ENCODE data around the gene SPRN.

SPRN gene

GRCh38 chr10:133396035-133396624 is 28.3 kb downstream of the SPRN start:
- no peak overlapping the region for H3K4me3 ChIP-seq (ENCODE audit: low read length in 2 of 2)
- peaks cover 16 to 35% of the 10 kb centered on the region in 2 donors for H3K36me3 ChIP-seq (ENCODE audit: control insufficient read depth in 2 of 2, insufficient read depth in 2 of 2, low read length in 2 of 2)
- no peak overlapping the region for H3K9ac ChIP-seq (ENCODE audit: low read depth in 1 of 2, low read length in 2 of 2)
- H3K4me1 ChIP-seq (ENCODE audit: control insufficient read depth in 2 of 2, insufficient read depth in 2 of 2, low read length in 2 of 2) = peaks cover 8 to 12% of the 10 kb centered on the region in 2 donors
- H3K9me3 ChIP-seq (ENCODE audit: control insufficient read depth in 2 of 2, low read length in 2 of 2) = no peaks in the 10 kb centered on the region
- no peaks in the 10 kb centered on the region for H3K27me3 ChIP-seq (ENCODE audit: control insufficient read depth in 2 of 2, insufficient read depth in 2 of 2, low read length in 2 of 2)
- H3K27ac ChIP-seq (ENCODE audit: low read depth in 2 of 2, low read length in 2 of 2) = no peak overlapping the region

DNA sequence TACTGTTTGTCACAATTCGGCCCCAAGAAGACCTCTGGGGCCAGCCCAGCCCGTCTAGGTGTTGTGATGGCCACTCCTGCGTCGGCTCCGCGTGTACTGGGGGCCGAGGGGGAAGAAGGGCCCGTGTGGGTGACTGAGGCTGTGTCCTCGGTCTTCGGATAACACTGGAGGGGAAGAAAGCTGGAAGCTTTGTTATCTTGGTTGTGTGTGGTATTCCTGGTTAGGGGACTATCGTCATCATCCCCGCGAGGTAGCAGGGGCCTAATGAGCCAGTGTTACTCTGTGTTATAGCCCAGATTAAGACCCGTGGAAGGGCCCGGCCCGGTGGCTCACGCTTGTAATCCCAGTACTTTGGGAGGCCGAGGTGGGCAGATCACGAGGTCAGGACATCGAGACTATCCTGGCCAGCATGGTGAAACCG is 29.6 kb downstream of the SPRN start:
- Histone ChIP-seq H3K27ac (ENCODE audit: low read depth in 2 of 2, low read length in 2 of 2) (peak overlapping the region; percentile 84 to 91), H3K36me3 (ENCODE audit: control insufficient read depth in 2 of 2, insufficient read depth in 2 of 2, low read length in 2 of 2) (peaks cover 13 to 33% of the 10 kb centered on the region in 2 donors)

DNA sequence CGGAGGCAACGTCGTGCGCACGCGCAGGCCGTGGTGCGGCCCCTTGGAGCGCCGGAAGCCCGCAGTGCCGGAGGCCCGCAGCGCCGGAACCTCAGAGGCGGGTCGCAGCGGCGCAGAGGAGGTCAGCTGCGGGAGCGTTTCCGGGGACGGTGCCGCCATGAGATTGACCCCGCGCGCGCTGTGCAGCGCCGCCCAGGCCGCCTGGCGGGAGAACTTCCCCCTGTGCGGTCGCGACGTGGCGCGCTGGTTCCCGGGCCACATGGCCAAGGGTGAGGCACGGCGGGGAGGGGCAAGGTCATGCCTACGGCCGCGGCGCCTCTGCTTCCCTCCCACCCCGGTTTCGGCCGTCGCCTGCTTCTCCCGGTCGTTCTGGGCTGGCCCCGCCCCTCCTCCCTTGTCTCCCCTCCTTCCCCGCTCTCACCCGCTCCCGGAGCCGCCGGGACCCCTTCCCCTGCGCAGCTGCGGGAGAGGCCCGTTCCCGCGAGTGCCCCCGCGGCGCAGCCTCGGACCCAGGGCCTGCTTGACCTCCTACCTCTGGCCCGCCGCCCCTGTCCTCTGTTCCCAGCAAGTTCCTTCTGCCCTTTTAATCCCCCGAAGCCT is 30.3 kb downstream of the SPRN start, which contains the start of gene MTG1:
TSS of gene MTG1 (plus strand) at position 94 of the 600 bp plus-strand sequence. CDS start at position 158, 64 bp downstream.
- Histone ChIP-seq H3K4me3 (ENCODE audit: low read length in 2 of 2) (peak within 1 kb of the TSS; percentile 83 to 91), H3K9ac (ENCODE audit: low read depth in 1 of 2, low read length in 2 of 2) (peak within 1 kb of the TSS; percentile 90 to 94), H3K27ac (ENCODE audit: low read depth in 2 of 2, low read length in 2 of 2) (peak within 1 kb of the TSS; percentile 84 to 91), H3K27me3 (ENCODE audit: control insufficient read depth in 2 of 2, insufficient read depth in 2 of 2, low read length in 2 of 2) (no peaks in the 10 kb centered on the region), H3K4me1 (ENCODE audit: control insufficient read depth in 2 of 2, insufficient read depth in 2 of 2, low read length in 2 of 2) (peaks cover 8 to 15% of the 10 kb centered on the region in 2 donors), H3K9me3 (ENCODE audit: control insufficient read depth in 2 of 2, low read length in 2 of 2) (no peaks in the 10 kb centered on the region), H3K36me3 (ENCODE audit: control insufficient read depth in 2 of 2, insufficient read depth in 2 of 2, low read length in 2 of 2) (peaks cover 10 to 27% of the 10 kb centered on the region in 2 donors)

More for the DNA sequence above, 29.6 kb downstream of the SPRN start:
- Histone ChIP-seq H3K27me3 (ENCODE audit: control insufficient read depth in 2 of 2, insufficient read depth in 2 of 2, low read length in 2 of 2) (no peaks in the 10 kb centered on the region), H3K4me3 (ENCODE audit: low read length in 2 of 2) (peak overlapping the region; percentile 83 to 91), H3K9ac (ENCODE audit: low read depth in 1 of 2, low read length in 2 of 2) (peak overlapping the region; percentile 90 to 94), H3K9me3 (ENCODE audit: control insufficient read depth in 2 of 2, low read length in 2 of 2) (no peaks in the 10 kb centered on the region), H3K4me1 (ENCODE audit: control insufficient read depth in 2 of 2, insufficient read depth in 2 of 2, low read length in 2 of 2) (peaks cover 8 to 15% of the 10 kb centered on the region in 2 donors)

DNA sequence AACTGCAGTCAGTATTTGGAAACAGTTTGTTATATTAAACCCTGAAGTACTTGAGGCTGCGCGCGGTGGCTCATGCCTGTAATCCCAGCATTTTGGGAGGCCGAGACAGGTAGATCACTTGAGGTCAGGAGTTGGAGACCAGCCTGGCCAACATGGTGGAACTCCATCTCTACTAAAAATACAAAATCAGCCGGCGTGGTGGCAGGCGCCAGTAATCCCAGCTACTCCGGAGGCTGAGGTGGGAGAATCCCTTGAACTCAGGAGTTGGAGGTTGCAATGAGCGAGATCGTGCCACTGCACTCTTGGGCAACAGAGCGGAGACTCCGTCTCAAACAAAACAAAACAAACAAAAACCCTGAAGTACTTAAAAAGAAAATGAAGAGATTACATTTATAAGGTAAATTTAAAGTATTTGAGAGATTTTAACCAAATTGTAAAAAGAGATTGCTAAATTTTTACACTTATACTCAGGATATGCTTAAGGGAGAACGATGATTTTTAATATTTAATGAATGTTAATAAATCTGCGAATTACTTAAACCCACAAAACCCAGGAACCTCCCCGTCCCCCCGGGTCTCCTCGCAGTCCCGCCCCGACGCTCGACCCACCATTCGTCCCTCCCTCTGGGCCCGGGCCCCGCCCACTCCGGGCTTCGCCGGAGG is 30.9 kb downstream of the SPRN start:
- Histone ChIP-seq H3K27ac (ENCODE audit: low read depth in 2 of 2, low read length in 2 of 2) (peak overlapping the region in 1 of 2 donors; percentile 84), H3K4me3 (ENCODE audit: low read length in 2 of 2) (peak overlapping the region; percentile 59 to 83), H3K27me3 (ENCODE audit: control insufficient read depth in 2 of 2, insufficient read depth in 2 of 2, low read length in 2 of 2) (no peaks in the 10 kb centered on the region), H3K9me3 (ENCODE audit: control insufficient read depth in 2 of 2, low read length in 2 of 2) (no peaks in the 10 kb centered on the region), H3K4me1 (ENCODE audit: control insufficient read depth in 2 of 2, insufficient read depth in 2 of 2, low read length in 2 of 2) (peaks cover 8 to 15% of the 10 kb centered on the region in 2 donors), H3K9ac (ENCODE audit: low read depth in 1 of 2, low read length in 2 of 2) (peak overlapping the region; percentile 32 to 90), H3K36me3 (ENCODE audit: control insufficient read depth in 2 of 2, insufficient read depth in 2 of 2, low read length in 2 of 2) (peaks cover 3 to 23% of the 10 kb centered on the region in 2 donors)

- Histone ChIP-seq H3K27me3 (ENCODE audit: control insufficient read depth in 2 of 2, insufficient read depth in 2 of 2, low read length in 2 of 2) (no peaks in the 10 kb centered on the region), H3K9ac (ENCODE audit: low read depth in 1 of 2, low read length in 2 of 2) (no peak overlapping the region), H3K4me3 (ENCODE audit: low read length in 2 of 2) (no peak overlapping the region), H3K27ac (ENCODE audit: low read depth in 2 of 2, low read length in 2 of 2) (peak overlapping the region in 1 of 2 donors; percentile 9), H3K4me1 (ENCODE audit: control insufficient read depth in 2 of 2, insufficient read depth in 2 of 2, low read length in 2 of 2) (peaks cover 8 to 15% of the 10 kb centered on the region in 2 donors), H3K36me3 (ENCODE audit: control insufficient read depth in 2 of 2, insufficient read depth in 2 of 2, low read length in 2 of 2) (peaks cover 0 to 14% of the 10 kb centered on the region in 2 donors), H3K9me3 (ENCODE audit: control insufficient read depth in 2 of 2, low read length in 2 of 2) (no peaks in the 10 kb centered on the region)
Measured at GRCh38 chr10:133391761-133392518, 32.5 kb downstream of the SPRN start.

DNA sequence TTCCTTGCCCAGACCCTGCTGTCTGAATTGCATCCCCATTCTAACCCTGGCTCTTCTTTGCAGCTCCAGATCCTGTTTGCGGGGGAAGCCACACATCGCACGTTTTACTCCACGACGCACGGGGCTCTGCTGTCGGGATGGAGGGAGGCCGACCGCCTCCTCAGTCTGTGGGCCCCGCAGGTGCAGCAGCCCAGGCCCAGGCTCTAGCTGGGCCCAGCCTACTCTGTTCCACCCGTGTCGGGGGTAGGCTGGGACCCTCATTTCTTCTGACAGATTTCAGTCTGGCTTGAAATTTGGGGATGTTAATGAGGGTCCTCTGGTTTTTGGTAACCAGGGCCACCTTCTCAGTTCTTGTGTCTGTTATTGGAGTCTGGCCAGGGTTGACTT is 33.2 kb downstream of the SPRN start:
- H3K9me3 ChIP-seq (ENCODE audit: control insufficient read depth in 2 of 2, low read length in 2 of 2) = no peaks in the 10 kb centered on the region
- H3K4me1 ChIP-seq (ENCODE audit: control insufficient read depth in 2 of 2, insufficient read depth in 2 of 2, low read length in 2 of 2) = peaks cover 8 to 15% of the 10 kb centered on the region in 2 donors
- no peaks in the 10 kb centered on the region for H3K27me3 ChIP-seq (ENCODE audit: control insufficient read depth in 2 of 2, insufficient read depth in 2 of 2, low read length in 2 of 2)
- H3K9ac ChIP-seq (ENCODE audit: low read depth in 1 of 2, low read length in 2 of 2) = no peak overlapping the region
- no peak overlapping the region for H3K4me3 ChIP-seq (ENCODE audit: low read length in 2 of 2)
- H3K36me3 ChIP-seq (ENCODE audit: control insufficient read depth in 2 of 2, insufficient read depth in 2 of 2, low read length in 2 of 2) = peaks cover 0 to 8% of the 10 kb centered on the region in 2 donors
- H3K27ac ChIP-seq (ENCODE audit: low read depth in 2 of 2, low read length in 2 of 2) = peak overlapping the region in 1 of 2 donors; percentile 24

DNA sequence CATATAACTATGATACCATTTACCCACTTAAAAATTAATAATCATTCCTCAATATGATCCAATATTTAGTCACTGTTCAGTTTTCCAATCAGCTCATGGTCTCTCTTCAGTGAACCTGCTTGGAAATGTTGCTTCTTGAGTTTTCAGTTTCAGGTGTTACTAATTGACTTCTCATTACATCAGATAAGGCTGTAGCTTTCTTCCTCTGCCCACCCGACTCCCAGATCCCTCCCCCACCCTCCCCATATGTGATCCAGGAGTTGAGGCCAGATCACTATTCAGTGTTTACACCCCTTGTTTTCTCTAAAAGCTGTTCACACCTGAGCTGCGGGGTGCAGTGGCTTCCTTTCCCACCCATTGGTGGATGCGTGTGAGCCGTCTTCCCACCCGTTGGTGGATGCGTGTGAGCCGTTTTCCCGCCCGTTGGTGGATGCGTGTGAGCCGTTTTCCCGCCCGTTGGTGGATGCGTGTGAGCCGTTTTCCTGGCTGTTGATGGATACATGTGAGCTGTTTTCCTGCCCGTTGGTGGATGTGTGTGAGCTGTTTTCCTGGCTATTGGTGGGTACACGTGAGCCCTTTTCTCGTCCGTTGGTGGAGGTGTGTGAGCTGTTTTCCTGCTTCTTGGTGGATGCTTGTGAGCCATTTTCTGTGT is 33.7 kb downstream of the SPRN start:
- Histone ChIP-seq H3K4me3 (ENCODE audit: low read length in 2 of 2) (no peak overlapping the region), H3K9ac (ENCODE audit: low read depth in 1 of 2, low read length in 2 of 2) (no peak overlapping the region), H3K36me3 (ENCODE audit: control insufficient read depth in 2 of 2, insufficient read depth in 2 of 2, low read length in 2 of 2) (peaks cover 0 to 5% of the 10 kb centered on the region in 2 donors), H3K4me1 (ENCODE audit: control insufficient read depth in 2 of 2, insufficient read depth in 2 of 2, low read length in 2 of 2) (peaks cover 8 to 15% of the 10 kb centered on the region in 2 donors), H3K9me3 (ENCODE audit: control insufficient read depth in 2 of 2, low read length in 2 of 2) (no peaks in the 10 kb centered on the region), H3K27me3 (ENCODE audit: control insufficient read depth in 2 of 2, insufficient read depth in 2 of 2, low read length in 2 of 2) (no peaks in the 10 kb centered on the region), H3K27ac (ENCODE audit: low read depth in 2 of 2, low read length in 2 of 2) (peak overlapping the region; percentile 3 to 69)

GRCh38 chr10:133388973-133389818 is 35.2 kb downstream of the SPRN start:
- peak overlapping the region; percentile 41 to 60 for H3K9ac ChIP-seq (ENCODE audit: low read depth in 1 of 2, low read length in 2 of 2)
- peak overlapping the region; percentile 23 to 65 for H3K4me3 ChIP-seq (ENCODE audit: low read length in 2 of 2)
- H3K4me1 ChIP-seq (ENCODE audit: control insufficient read depth in 2 of 2, insufficient read depth in 2 of 2, low read length in 2 of 2) = peaks cover 2 to 7% of the 10 kb centered on the region in 2 donors
- H3K9me3 ChIP-seq (ENCODE audit: control insufficient read depth in 2 of 2, low read length in 2 of 2) = no peaks in the 10 kb centered on the region
- peak overlapping the region; percentile 51 to 69 for H3K27ac ChIP-seq (ENCODE audit: low read depth in 2 of 2, low read length in 2 of 2)
- H3K36me3 ChIP-seq (ENCODE audit: control insufficient read depth in 2 of 2, insufficient read depth in 2 of 2, low read length in 2 of 2) = peaks cover 3 to 5% of the 10 kb centered on the region in 2 donors
- no peaks in the 10 kb centered on the region for H3K27me3 ChIP-seq (ENCODE audit: control insufficient read depth in 2 of 2, insufficient read depth in 2 of 2, low read length in 2 of 2)
